ENCODE results near the gene DMRTC2.
A peak's percentile ranks its signal among the peaks of the same experiment; 100 is the strongest.

The DMRTC2 gene

DNA sequence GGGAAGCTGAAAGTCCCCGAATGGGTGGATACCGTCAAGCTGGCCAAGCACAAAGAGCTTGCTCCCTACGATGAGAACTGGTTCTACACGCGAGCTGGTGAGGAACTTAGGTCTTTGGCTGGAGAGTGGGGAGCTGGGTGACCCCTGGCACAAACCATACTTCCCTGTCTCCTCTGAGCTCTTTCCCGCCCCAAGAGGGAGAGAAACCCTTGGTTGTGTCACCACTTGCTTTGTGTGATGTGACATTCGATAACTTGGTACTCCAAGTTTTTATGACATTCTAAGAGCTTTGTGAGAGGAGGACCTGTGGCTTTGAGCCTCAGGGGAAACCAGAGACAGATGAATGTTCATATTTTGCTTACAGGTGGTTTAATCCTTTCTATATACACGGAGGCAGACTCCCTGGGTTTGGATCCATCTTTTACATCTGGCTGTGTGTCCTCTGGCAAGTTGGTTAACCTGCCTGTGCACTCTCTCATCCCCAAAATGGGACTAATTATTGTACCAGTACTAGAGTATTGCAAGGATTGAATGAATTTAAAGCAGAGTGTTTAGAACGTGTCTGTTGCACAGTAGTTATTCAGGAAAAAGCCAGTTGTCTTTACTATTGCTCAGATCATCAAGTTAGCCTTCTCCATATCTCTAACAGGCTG, 16.4 kb downstream of the DMRTC2 start:
- Histone ChIP-seq H3K9me3 (ENCODE audit: insufficient read depth, low read length) (no peaks in the 10 kb centered on the region), H3K36me3 (replicated peaks; ENCODE audit: low read depth, low read length) (peaks cover 51% of the 10 kb centered on the region), H3K79me2 (ENCODE audit: low read length) (peaks cover 62% of the 10 kb centered on the region), H2AFZ (ENCODE audit: low read depth, low read length) (no peak overlapping the region), H3K4me3 (ENCODE audit: low read length) (peak overlapping the region; percentile 82), H3K27me3 (ENCODE audit: low read depth, low read length) (no peaks in the 10 kb centered on the region), H4K20me1 (ENCODE audit: insufficient read depth, low read length) (peaks cover 44% of the 10 kb centered on the region), H3K27ac (ENCODE audit: low read length) (peak overlapping the region; percentile 88), H3K4me2 (ENCODE audit: low read length) (peak overlapping the region; percentile 92), H3K4me1 (ENCODE audit: low read length) (peaks cover 53% of the 10 kb centered on the region), H3K9ac (ENCODE audit: low read length) (peak overlapping the region; percentile 97)
- no peak for TF ChIP-seq CTCF (IDR thresholded peaks at IDR 0.05; ENCODE audit: low read depth, low read length)
- no peak for TF ChIP-seq EZH2phosphoT487 (IDR thresholded peaks at IDR 0.05; ENCODE audit: low read depth)

DNA sequence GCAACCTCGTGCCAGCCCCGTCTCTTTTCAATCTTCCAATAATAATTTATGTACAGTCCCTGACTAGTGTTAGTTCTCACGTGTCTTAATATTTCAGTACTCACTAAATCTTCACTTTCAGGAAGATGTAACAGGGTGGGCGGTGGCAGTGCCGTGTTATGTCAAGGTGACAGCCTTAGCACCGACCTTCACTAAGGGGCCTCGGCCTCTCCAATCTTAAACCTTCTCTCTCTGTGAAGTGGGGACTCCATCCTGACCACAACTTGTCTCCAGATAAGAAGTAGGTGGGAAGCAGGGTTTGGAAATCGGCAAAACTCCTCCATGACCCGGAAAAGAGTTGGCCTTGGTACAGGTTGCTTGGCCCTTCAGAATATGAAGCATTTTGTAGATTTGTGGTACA, 17.0 kb downstream of the DMRTC2 start:
- H3K9ac ChIP-seq (ENCODE audit: low read length), result peak overlapping the region; percentile 97; the same call in 1 of the 2 replicates
- H3K4me2 ChIP-seq (ENCODE audit: low read length), result peak overlapping the region; percentile 92
- peaks cover 48% of the 10 kb centered on the region for H4K20me1 ChIP-seq (ENCODE audit: insufficient read depth, low read length)
- H3K4me3 ChIP-seq (ENCODE audit: low read length), result peak overlapping the region; percentile 82
- H3K36me3 ChIP-seq (replicated peaks; ENCODE audit: low read depth, low read length), result peaks cover 55% of the 10 kb centered on the region
- H3K9me3 ChIP-seq (ENCODE audit: insufficient read depth, low read length), result no peaks in the 10 kb centered on the region
- H2AFZ ChIP-seq (ENCODE audit: low read depth, low read length), result no peak overlapping the region
- H3K27ac ChIP-seq (ENCODE audit: low read length), result peak overlapping the region; percentile 88; the same call in 1 of the 2 replicates
- TF ChIP-seq CTCF (IDR thresholded peaks at IDR 0.05; ENCODE audit: low read depth, low read length), result no peak
- no peak for TF ChIP-seq EZH2phosphoT487 (IDR thresholded peaks at IDR 0.05; ENCODE audit: low read depth)
- peaks cover 57% of the 10 kb centered on the region for H3K4me1 ChIP-seq (ENCODE audit: low read length)
- H3K79me2 ChIP-seq (ENCODE audit: low read length), result peaks cover 68% of the 10 kb centered on the region
- H3K27me3 ChIP-seq (ENCODE audit: low read depth, low read length), result no peaks in the 10 kb centered on the region

- Histone ChIP-seq H3K4me2 (ENCODE audit: low read length) (peak overlapping the region; percentile 92), H3K9me3 (ENCODE audit: insufficient read depth, low read length) (no peaks in the 10 kb centered on the region), H3K27ac (ENCODE audit: low read length) (no peak overlapping the region), H3K27me3 (ENCODE audit: low read depth, low read length) (no peaks in the 10 kb centered on the region), H3K4me3 (ENCODE audit: low read length) (peak overlapping the region; percentile 82; the same call in 1 of the 2 replicates), H3K9ac (ENCODE audit: low read length) (no peak overlapping the region), H2AFZ (ENCODE audit: low read depth, low read length) (no peak overlapping the region), H3K4me1 (ENCODE audit: low read length) (peaks cover 58% of the 10 kb centered on the region), H4K20me1 (ENCODE audit: insufficient read depth, low read length) (peaks cover 55% of the 10 kb centered on the region), H3K36me3 (replicated peaks; ENCODE audit: low read depth, low read length) (peaks cover 59% of the 10 kb centered on the region), H3K79me2 (ENCODE audit: low read length) (peaks cover 75% of the 10 kb centered on the region)
- TF ChIP-seq CTCF (IDR thresholded peaks at IDR 0.05; ENCODE audit: low read depth, low read length) (no peak), EZH2phosphoT487 (IDR thresholded peaks at IDR 0.05; ENCODE audit: low read depth) (no peak)
Observed at GRCh38 chr19:41862445-41862986, 17.7 kb downstream of the DMRTC2 start.

GRCh38 chr19:41863209-41863931, 18.5 kb downstream of the DMRTC2 start:
- peaks cover 63% of the 10 kb centered on the region for H4K20me1 ChIP-seq (ENCODE audit: insufficient read depth, low read length)

More at GRCh38 chr19:41863209-41863931, 18.5 kb downstream of the DMRTC2 start:
- TF ChIP-seq EZH2phosphoT487 (IDR thresholded peaks at IDR 0.05; ENCODE audit: low read depth), result no peak
- TF ChIP-seq CTCF (IDR thresholded peaks at IDR 0.05; ENCODE audit: low read depth, low read length), result no peak
- Histone ChIP-seq H3K36me3 (replicated peaks; ENCODE audit: low read depth, low read length) (peaks cover 68% of the 10 kb centered on the region), H3K9me3 (ENCODE audit: insufficient read depth, low read length) (no peaks in the 10 kb centered on the region), H2AFZ (ENCODE audit: low read depth, low read length) (no peak overlapping the region), H3K9ac (ENCODE audit: low read length) (0 out of 2 replicates have a peak overlapping the region, but pooled peaks have one; percentile 2), H3K27me3 (ENCODE audit: low read depth, low read length) (no peaks in the 10 kb centered on the region), H3K4me1 (ENCODE audit: low read length) (peaks cover 66% of the 10 kb centered on the region), H3K27ac (ENCODE audit: low read length) (0 out of 2 replicates have a peak overlapping the region, but pooled peaks have one; percentile 5), H3K79me2 (ENCODE audit: low read length) (peaks cover 83% of the 10 kb centered on the region), H3K4me2 (ENCODE audit: low read length) (peak overlapping the region; percentile 92; the same call in 1 of the 2 replicates), H3K4me3 (ENCODE audit: low read length) (no peak overlapping the region)
